NCI-H1092 treated with DMSO at 0.1 percent for 48 hours (cell line): ENCODE measurements around the gene FGF22.
"Not testable (repeated sequence)": the region's sequence is repeated elsewhere in the genome, so short reads cannot be mapped to it uniquely, and the experiment has no call there.

ENCODE experiments used
- DNase-seq: peaks from one replicate; lab custom pipeline; 2025; lab: John Stamatoyannopoulos, UW

Gene FGF22

DNA sequence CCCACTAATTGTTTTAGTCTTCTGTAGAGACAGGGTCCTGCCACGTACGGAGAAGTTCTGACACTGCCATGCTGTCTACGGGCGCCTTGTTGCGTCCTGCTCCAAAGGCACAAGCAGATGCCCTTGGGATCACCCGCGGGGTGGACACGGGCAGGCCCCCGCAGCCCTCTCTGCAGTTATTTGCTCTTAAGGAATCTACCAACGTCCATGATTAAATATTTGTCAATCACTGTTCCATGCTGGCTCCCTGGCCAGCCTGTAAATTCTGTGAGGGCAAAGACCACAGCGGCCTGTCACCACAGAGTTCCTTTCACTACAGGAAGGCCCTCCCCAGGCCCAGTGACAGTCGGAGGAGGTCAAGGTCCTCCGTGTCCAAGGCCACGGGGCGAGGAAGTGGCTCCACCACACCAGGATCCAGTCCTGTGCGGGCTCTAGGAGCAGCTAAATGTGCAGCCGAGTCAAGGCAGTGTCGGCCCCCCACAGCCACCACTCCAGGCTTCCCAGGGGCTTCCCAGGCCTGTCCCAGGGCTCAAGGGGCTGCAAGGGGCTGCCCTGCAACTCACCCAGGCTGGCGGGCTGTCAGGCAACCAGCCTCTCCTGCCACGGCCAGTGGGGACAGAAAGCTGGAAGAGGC, 21.2 kb downstream of the FGF22 start:
- no peak for DNase-seq

DNA sequence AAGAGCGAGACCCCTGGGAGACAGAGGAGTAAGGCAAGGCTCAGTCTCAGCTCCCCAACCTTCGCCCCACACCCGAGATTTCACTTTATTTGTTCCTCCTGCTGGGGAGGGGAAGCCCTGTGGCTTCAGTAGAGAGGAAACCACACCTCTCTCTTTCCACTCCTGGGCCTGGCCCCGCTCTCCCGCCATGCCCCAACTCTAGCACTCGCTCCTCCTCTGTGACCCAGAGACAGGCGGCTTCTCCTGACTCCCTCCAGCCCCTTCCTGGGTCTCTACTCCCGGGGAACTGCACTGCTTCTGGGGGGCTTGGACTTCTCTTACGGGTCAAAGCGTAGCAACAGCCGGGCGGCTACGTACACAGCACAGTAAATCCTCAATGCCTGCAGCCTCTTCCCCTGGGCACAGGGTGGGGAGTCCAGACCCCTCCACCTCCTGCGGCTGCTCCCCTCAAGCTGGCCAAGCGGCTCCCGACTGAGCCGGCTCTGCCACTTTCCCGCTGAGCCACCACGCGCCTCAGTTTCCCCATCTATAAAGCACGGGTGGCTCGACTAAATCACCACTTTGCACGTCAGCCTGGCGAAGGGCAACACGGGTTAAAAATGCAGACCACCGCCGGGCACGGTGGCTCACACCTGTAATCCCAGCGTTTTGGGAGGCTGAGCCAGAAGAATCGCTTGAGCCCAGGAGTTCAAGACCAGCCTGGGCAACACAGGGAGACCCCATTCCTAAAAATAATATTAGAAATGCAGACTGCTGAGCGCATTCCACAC, 21.9 kb downstream of the FGF22 start:
- no peak for DNase-seq

DNA sequence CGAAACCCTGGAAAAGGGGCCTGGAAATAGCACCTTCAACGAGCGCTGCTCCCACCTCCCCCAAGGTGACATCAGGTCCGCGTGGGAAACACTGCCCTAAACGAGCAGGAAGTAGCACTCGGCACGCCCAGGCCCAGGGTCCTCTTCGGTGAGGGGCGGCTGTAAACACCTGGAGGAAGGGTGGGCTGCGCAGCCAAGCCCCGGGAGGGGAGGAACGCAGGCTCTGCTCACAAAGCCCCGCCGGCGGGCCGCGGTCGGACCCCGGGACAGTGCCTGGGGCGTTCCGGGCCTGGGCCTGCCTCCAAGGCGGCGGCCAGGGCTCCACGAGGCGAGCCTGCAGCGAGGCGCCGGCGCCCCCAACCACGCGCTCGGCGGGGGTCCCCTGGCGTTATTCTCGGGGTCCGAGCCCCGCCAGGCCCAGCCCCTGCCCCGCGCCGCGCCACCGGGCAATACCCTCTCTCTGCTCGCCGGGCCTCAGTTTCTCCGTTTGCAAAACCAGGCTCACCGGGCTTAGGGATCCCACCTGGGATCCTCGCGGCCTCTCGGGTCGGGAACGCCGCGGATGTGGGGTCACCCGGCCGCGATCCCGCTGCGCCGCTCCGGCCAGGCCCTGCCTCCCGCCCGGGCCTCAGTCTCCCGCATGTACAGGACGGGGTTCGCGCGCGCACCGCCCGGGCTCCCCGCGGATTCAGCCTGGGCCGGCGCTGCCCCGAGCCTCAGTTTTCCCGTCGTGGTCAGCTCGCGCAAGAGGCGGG, 22.7 kb downstream of the FGF22 start:
- DNase-seq = no peak

DNA sequence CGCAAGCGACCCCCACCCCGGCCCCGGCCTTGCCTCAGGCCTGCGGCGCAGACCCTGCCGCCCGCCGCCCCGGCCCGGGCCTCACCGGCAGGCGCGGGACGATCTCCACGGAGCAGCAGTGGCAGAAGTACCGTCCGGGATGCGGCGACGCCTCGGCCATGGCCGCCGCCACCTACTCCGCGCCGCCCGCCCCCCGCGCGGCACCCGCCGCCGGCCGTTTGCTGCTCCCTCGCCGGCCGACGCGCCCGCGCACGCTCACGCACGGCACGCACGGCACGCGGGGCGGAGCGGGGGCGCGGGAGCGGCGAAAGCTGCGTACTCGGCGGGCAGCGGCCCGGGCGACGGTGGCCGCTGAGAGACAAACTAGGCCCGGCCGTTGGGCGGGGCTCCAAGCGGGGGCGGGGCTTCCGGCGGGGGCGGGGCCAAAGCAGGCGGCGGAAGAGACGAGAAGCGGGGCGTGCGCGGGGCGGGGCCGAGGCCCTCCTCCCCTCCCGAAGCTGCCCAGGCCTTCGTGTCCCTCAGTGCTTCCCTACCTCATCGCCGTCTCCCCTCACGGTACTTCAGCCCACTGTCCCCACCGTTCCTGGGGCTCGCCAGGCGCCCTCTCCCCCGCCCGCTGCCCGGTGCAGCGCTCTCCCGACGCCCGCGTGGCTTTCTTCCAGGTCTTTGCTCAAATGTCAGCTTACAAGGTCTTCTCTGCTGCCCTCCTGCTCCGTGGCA, 23.4 kb downstream of the FGF22 start, which contains the start of gene RNF126:
Gene RNF126 (minus strand): TSS at position 253 of the 720 bp plus-strand sequence. CDS start 93 bp downstream, at position 160.
- DNase-seq = peak; percentile 92

DNA sequence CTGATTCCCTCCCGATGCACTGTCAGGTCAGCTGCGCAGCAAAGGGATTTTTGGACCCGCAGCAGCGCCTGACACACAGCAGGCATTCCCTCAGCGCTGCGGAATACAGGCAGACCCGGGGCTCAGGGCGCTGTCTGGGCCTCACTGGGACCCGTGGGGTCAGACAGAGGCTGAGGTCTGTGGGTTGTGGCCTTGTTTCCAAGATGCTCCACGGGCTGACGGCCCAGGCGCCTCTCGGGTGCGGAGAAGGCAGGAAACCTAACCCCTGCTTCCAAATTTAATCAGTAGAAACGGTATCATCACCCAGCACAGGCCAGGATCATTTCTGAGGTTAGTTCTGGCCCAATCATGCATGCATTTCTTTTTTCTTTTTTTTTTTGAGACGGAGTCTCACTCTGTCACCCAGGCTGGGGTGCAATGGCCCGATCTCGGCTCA, 24.0 kb downstream of the FGF22 start:
- no peak for DNase-seq

DNA sequence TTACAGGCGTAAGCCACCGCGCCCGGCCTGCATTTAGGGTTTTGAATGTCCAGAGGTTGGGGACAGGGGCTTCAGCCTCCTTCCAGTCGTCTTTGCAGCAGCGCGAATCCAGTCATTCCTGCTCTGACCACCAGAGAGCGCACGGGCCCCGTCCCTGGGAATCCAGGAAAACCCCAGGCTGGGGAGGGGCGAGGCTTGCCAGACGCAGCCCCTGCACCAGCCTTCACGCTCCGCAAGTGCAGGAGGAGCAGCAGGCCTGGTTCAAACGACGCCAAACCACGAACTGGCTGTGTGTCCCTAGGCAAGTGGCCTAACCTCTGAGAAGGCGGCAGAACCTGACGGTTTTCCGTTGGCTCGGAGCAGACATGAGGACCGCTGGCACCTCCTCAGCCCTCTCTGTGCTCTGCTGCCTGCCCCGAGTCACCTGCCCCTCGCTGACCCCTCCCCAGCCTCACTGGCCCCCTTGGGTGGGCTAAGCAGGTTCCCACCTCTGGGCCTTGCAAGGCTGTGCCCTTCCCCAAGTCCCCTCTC, 25.3 kb downstream of the FGF22 start:
- DNase-seq = peak; percentile 84

DNA sequence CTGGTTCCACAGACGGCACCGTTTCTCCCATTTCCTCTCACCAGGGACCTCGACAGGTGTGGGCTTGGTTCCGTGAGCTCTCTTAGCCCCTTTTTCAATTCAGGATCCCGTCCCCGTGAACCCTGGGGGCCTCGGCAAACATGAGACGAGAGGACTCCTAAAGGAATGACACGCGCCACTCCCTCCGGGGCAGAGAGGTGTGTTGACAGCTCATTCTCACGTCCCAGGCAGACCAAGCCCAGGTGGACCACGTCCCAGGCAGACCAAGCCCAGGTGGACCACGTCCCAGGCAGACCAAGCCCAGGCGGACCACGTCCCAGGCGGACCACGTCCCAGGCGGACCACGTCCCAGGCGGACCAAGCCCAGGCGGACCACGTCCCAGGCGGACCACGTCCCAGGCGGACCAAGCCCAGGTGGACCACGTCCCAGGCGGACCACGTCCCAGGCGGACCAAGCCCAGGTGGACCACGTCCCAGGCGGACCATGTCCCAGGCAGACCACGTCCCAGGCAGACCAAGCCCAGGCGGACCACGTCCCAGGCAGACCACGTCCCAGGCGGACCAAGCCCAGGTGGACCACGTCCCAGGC, 27.4 kb downstream of the FGF22 start:
- DNase-seq = not testable (repeated sequence)

DNA sequence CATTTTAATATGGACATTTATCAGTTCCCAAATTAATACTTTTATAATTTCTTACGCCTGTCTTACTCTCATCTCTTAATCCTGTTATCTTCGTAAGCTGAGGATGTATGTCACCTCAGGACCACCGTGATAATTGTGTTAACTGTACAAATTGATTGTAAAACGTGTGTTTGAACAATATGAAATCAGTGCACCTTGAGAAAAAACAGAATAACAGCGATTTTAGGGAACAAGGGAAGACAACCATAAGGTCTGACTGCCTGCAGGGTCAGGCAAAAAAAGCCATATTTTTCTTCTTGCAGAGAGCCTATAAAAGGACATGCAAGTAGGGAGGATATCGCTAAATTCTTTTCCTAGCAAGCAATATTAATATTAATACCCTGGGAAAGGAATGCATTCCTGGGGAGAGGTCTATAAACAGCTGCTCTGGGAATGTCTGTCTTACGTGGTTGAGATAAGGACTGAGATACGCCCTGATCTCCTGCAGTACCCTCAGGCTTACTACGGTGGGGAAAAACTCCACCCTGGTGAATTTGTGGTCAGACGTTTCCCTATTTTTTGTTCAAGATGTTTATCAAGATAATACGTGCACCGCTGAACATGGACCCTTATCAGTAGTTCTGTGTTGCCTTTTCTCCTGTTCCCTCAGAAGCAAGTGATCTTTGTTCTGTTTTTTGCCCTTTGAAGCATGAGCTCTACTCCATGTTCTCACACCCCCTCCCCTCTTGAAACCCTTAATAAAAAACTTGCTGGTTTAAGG, 29.2 kb downstream of the FGF22 start:
- DNase-seq = not testable (repeated sequence)

DNA sequence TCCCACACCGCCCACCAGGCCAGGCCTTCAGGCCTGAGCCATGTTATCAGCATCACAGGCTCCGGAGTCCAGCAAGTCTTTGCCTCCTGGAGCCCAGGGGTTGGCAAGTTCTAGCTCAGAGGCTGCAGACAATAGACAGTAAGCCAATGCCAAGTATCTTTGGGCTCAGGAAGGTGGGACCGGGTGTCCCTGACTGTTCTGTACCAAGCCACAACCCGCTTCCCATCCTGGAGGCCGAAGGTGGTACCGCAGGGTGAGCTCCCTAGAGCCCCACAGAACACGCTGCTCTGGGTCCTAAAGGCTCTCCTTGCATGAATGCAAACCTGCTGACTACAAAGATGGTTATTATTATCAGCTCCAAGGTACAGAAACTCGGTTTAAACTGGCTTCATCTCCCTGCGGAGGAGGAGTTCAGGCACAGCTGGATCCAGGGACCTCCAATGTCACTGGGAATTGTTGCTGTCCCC, 31.0 kb downstream of the FGF22 start:
- DNase-seq = no peak

DNA sequence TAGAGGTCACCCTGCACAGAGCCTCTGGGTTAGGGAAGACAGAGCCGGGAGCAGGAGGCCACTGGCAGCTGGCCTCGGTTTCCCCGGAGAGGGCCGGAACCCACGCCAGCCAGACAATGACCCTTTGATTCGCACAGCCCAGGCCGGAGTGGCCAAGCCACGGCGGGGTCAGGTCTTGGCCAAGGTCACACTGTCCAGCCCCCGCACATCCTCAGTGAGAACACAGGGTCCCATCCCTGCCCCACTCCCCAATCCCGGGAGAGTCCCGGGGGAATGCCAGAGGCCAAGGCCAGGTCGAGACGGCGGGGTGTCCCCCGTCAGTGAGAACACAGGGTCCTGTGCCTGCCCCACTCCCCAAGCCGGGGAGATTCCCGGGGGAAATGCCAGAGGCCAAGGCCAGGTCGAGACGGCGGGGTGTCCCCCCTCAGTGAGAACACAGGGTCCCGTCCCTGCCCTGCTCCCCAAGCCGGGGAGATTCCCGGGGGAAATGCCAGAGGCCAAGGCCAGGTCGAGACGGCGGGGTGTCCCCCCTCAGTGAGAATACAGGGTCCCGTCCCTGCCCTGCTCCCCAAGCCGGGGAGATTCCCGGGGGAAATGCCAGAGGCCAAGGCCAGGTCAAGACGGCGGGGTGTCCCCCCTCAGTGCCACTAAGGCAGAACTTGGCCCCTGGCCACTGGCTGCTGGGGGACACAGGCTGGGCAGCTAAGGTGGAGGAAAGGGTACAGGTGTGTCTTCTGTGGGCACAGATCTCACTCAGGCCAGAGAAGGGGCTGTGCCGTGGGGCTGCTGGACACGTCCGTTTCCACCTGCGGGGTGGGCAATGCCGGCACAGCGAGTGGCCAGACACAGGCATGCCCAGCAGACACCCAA, 34.8 kb downstream of the FGF22 start:
- DNase-seq = no peak

DNA sequence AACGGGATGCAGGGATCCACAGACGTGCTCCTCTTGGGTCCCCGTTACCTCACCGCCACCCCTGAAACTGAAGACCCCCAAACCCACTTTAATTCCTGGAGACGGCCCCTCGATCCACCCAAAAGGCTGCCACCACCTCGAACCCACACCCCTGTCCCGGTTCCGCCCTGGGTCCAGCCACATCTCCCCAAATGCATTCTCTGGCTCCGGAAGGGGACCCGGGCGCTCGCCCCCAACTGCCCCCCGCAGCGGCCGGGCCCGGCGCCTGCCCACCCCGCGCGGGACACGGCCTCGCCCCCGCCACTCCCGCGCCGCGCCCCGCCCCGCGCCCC, 36.3 kb downstream of the FGF22 start:
- DNase-seq = no peak

DNA sequence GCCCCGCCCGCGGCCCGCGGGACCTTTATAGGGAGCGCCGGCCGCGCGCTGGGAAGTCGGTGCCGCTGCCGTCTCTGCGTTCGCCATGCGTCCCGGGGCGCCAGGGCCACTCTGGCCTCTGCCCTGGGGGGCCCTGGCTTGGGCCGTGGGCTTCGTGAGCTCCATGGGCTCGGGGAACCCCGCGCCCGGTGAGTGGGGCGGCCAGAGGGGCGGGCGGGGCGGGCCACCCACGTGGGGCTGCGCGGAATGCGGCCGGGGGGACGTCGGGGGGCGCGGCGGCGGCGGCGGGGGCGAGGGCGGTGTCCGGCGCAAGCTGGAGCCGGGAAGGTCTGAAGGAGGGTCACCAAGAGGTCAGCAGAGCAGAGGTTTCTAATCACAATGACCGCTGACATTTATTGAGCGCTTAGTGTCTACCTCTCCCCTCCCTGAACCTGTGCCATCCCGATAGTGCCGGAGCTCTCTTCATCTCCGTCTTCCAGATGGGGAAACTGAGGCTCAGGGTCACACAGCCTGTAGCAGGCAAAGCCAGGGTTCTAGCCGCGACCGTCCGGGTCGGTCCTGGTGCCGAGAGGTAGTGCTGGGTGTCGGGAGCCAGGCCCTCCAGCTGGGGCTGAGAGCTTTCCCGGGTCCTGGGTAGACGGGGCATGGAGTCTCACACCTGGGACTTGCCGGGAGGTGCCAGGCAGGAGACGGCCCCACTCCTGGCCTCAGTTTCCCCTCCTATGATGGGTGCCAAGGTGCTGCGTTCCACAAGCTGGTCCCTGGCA, 36.8 kb downstream of the FGF22 start, which contains the start of gene FSTL3:
Gene FSTL3 (plus strand): TSS at position 54 of the 767 bp plus-strand sequence. CDS start 32 bp downstream, at position 86.
- DNase-seq = no peak

DNA sequence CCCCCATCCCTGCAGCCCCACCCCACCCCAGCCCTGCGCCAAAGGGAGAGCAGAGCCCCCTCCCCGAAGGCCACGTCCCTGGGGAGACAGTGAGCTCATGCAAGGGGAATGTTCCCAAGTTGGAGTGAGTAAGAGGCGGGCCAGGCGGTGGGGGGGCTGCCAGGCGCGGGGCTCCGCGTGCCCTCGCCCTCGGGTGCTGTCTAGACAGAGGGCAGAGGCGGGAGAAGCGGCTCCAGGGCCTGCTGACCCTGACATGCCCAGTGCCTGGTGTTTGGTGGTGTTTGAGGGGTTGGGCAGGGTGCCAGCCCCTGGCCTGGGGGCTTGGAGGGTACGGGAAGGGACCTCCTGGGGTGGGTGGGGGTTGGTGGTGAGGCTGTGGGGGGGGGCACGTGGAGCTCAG, 37.5 kb downstream of the FGF22 start:
- DNase-seq = no peak

DNA sequence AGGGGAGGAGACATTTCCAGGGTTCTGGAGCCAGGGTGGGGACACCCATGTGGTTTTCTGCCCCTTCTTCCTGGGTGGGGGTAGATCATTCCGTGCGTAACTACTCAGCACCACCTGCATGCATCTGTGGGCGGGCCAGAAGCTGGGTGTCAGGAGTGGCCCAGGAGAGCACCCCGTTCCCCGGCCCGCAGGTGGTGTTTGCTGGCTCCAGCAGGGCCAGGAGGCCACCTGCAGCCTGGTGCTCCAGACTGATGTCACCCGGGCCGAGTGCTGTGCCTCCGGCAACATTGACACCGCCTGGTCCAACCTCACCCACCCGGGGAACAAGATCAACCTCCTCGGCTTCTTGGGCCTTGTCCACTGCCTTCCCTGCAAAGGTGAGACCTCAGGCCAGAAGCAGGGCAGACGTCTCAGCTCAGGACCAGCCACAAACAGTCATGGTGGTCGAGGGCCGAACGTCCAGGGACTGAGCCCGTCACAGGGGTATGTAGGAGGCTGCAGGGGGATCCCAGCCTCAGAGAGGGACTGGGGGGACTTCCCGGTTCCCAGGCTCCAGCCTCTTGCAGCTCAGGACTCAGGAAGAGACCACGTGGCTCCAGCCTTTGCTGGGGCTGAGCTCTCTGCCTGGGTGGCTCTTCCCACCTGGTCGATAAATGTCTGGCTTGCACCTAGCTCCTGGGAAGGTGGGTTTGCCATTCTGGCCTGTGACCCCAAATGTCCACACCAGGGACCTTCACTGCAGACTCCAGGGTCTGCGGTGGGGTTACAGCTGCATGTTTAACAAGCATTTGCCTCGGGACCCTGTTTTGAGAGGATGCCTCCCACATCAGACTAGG, 38.1 kb downstream of the FGF22 start:
- DNase-seq = no peak

DNA sequence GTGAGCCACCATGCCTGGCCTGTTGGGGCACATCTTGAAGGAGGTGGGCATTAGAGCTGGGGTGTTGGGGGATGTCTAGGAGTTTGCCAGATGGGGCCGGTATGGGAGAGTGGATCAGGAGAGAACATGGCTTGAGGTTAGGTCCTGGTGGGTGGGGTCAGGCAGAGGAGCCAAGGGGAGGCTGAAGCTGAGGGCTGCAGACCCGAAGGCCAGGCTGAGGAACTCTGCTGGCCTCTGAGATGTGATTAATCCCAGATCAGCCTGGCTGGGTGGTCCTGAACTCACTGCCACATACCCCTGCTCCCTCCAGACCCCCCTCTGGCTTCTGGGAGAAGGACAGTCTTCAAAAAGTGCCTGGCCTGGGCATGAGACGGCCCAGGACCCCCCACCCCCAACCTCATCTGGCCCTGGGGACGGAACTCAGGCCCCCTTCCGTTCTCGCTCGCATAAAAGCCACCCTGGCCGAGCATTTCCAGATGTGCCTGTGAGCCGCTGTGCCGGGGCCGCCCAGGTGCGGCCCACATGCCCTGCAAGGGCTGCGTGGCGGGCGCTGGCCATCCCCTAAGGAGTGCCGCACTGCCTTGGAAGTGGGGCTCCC, 39.2 kb downstream of the FGF22 start:
- no peak for DNase-seq

DNA sequence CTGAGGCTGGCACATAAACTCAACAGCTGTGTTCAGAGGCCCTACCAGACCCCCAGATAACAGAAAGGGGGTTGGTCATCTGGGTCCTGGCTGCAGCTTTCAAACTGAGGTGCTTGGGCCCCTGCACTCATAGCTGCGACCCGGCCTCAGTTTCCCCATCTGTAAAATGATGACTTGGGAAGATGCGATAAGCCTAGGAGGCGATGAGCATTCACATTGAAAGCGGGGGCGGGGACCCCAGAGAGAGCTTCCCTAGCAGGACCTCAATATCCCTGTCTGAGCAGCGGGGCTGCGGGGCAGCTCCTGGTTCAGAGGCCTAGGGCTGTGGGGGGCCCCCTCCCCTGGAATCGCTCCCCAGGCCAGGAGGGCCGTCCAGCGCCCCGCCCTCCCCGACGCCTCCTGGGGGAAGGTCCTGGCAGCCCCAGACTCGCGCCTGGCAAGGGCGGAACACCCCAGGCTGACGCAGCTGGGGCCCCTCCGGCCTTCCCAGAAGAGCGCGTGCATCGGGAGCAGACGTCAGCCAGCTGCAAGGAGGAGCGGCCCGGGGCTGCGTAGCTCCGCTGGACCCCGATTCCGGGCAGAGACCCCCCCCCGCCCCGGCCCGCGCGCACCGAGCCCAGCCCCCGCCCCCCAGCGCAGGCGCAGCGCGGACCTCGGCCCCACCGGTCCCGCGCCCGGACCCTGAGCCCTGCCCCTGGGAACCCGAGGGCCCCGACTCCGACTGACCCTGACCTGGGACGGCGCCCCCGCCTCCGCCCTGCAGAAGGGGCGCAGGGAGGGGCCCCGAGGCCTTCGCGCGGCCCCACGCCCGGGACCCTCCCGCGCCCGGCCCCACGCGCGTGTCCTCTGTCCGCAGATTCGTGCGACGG, 40.0 kb downstream of the FGF22 start:
- DNase-seq = no peak
